Inflammatory macrophage (primary cell): Measurements from ENCODE around the gene MOSMO.
"Not testable (repeated sequence)": the region's sequence is repeated elsewhere in the genome, so short reads cannot be mapped to it uniquely, and the experiment has no call there.

Source experiments
- DNase-seq, 2 donors: peaks; one replicate each; pipeline ENCODE4 v3.0.0-alpha.2; 2020 to 2022
- total RNA-seq, 18 experiments: gene quantifications; one replicate each; lab custom pipeline; 2026; ENCODE audit warnings: mixed read lengths in 6 of 18, inconsistent platforms in 2 of 18; lab: John Stamatoyannopoulos, UW

MOSMO gene
- 4.1 to 12.0 (median 8.0) reads per million in 18 experiments for total RNA-seq

DNA sequence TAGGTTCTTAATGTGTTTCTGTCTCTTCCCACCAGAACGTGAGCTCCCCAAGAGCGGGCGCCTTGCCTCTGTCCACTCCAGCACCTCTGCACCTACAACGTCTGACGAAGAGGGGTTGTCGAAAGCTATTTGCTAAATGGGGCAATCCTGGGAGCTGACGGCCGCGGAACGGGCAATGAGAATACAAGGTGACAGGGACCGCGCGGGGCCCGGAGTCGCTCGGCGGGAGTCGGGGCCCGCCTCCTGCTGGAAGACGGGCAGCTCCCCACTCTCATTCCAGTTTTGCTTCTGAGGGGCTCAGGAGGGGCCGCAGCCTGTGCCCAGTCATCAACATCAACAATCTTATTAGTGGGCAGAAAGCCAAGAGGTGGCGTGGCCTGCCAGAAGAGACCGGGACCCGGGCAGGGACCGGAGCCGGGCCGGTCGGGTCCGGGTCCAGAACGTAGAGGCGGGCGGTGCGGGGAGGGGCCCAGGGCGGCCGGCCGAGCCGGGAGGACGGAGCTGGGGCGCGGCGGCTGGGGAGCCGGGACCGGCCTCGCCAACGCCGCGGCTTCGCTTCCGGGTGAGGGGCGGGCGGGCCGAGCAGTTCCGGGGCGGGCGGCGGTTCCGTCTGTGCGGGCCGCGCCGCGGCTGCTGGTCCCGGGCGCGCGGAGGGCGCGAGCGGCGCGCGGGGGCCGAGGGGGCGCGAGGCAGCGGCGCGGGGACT, at the start of gene MOSMO:
Gene MOSMO (plus strand): TSS at position 603 of the 706 bp plus-strand sequence. CDS start 191 bp downstream, outside the sequence.
- DNase-seq, result peak; percentile 49 to 72

DNA sequence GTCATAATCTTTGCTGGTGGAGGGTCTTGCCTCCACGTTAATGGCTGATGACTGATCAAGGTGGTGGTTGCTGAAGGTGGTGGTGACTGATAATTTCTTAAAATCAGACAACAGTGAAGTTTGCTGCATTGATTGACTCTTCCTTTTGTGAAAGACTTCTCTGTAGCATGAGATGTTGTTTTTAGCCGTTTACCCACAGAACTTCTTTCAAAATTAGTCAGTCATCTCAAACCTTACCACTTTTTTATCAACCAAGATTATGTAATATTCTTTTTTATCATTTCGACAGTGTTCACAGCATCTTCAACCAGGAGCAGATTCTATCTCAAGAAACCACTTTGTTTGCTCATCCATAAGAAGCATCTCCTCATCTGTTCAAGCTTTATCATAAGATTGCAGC, 48.9 kb upstream of the MOSMO start:
- DNase-seq, result no peak

DNA sequence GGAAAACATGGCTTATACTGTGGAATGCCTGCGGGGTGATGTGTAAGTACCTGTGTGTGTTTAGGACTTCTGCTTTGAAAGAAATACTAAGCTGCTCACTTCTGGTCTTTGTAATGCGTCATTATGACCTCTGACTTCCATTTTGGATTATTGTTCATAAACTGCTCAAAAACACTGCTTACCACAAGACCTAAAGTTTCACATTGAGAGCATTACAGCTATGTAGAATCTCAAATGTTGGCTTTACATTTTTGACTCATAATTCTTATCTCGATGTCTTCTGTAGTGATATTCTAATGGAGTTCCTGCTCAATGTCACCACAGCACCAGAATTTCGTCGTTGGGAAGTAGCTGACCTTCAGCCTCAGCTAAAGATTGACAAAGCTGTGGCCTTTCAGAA, 45.4 kb upstream of the MOSMO start:
- DNase-seq, result no peak

DNA sequence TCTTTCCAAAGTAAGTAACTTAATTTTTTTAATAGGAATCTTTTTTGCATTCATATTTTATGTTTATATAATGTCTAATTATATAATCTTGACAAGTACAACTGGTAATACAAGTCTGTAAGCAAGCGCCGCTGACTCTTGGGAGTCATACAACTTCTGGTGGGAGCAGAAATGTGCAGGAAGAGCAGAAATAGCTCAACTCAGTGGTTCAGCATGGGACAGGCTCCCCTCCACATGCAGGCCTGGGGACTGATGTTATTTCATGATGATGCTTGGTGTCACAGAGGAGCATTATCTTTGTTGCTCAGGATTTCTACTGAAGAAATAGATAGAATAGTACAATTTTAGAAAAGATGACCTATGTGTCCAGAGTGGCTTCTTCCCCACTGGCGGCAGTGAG, 44.0 kb upstream of the MOSMO start:
- DNase-seq, result no peak

DNA sequence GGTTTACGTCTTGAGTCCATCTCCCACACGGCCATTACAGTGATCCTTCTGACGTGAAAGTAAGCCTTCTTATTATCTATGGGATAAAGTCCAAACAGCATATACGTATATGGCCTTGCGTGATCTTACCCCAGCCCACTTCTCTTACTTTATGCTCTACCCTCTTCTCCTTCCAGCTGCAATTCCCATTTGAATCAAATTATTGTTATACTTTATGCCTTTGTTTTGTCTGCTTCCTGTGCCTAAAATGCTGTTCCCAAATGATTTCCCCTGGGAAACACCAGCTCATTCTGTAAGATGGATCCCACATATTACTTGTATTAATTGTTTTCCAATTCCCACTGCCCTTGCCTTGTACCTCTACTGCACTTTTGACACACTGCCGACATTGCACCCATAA, 43.6 kb upstream of the MOSMO start:
- DNase-seq, result no peak

DNA sequence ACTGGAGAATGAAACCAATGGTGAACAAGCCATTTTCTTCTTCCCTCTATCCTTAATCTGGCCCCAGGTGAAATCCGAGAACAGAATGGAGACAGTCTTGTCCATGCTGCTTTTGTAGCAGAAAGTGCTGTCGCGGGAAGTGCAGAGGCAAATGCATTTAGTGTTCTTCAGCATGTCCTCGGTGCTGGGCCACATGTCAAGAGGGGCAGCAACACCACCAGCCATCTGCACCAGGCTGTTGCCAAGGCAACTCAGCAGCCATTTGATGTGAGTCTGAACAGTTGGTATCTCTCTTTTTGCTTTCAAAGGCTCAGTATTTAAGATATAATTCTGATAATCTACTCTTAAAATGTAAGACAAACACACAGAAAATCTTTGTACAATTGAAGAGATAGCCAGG, 36.1 kb upstream of the MOSMO start:
- no peak for DNase-seq

DNA sequence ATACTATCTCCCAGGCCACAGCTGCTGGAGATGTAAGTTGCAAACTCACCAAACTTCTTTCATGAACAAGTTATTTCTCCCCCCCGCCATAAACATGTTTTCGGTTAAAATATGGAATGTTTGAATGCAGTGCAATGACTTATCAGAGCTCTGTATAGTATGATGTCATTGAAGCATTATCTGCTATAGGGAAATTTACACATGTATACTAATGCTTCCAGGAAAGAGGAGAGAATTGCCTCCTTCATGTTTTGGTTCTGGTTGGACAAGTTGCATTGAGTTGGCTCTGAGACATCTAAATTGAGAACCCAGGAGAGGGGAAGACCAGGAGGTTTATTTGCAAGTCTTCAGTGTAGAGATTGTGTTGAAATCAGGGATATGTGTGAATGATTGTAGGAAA, 34.0 kb upstream of the MOSMO start:
- DNase-seq, result no peak

DNA sequence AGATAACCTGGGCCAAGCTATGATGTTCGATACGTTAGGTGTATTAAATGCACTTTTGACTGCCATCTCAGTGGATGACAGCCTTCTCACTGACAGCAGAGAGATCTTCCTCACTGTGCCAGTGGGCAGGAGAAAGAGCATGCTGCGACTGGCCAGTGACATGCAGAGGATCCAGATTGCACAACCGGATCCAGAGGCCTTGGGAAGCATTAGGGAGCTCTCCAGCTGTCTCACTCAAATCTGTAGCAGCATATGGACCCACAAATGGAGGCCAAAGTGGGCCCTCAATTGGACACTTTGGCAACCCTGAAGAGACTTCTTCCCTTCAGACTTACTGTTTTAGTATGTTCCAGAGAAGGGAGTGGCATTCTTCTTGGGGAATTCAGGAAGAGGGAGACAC, 27.9 kb upstream of the MOSMO start:
- no peak for DNase-seq

DNA sequence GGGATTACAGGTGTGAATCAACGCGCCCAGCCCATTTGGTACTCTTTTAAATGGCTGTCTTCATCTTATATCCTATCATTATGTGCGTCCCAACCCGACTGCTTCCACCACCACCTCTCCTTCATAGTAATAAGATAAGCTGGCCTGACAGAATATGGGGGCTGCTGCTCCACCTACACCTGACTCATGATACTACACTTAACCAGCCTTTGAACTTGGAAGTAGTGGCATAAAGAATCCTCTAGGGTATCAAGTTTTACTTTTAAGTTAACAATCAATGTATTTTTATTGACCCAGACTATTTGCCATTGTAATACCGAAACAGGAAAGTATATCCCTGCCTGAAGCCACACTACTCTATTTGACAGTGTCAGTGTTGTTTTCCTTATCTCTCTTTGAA, 25.8 kb upstream of the MOSMO start:
- no peak for DNase-seq

DNA sequence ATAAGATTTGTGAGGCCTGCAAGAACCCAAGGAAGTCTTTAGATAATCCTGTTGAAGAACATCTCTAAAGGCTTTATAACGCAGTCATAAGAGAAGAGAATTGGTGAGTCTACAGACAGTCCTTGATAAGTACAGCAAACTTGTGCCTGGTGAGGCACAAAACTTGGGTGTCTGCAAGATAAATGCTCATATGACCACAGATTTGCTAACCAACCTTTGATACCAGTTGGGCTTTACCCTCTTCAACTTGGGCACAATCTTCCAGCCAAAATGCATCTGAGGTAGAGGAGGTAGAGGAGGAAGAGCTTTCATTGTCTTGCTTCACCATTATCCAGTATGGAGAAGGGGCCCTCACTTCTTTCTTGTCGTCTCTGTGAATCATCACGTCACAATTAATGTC, 23.8 kb upstream of the MOSMO start:
- no peak for DNase-seq

DNA sequence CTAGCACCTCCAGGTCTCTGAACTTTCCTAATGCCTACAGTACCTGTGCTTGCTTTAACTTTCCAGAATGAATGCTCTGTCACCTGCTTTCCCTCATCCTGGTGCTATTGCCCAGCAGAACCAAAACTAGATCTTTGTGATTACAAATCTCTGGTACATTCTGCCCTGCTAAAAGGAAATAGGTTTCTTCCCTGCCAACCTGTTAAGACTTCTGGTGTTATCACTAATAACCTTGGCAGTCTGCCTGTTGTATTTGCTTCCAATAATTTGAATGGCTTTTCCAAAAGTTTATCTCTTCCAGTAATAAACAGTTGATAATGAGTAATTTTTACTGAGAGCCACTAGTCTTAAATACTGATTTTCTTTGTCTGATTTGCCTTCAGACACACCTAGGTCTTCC, 22.4 kb upstream of the MOSMO start:
- no peak for DNase-seq

DNA sequence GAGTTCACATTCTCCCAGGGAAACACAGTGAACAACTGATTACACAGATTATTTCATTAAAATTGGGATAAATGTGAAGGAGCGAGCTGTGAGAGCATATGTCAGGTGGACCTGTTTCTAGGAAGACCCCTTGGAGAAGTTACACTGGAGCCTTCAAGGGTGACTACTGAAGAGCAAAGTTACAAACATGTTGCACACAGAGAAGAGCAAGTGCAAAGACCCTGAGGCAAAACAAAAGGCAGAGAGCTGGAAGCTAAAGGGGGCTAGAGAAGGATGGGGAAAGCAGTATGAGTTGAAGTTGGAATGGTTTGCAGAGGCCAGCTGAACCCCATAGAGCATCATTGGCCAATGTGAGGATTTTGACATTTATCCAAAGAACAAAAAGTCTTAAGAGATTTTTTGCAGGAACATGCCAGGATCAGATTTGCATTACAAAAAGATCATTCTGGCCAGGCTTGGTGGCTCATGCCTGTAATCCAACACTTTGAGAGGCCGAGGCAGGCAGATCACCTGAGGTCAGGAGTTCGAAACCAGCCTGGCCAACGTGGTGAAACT, 21.1 kb upstream of the MOSMO start:
- DNase-seq, result no peak

DNA sequence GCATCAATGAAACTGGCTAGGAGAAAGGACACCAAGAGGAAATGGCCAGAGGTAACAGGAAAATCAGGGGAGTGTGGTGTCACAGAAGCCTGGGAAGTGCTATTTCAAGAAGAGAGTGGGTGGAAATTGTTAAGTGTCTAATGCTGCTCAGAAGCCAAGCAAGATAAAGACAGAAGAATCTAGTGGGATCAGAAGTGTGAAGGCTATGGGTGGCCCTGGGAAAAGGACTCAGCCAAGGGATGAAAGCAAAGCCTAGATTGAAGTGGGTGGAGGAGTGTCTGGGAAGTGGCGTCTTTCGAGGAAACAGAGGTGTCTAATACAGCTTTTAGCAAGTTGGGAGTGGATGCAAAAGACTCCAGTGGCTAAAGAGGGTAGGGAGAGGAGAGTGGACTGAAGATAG, 20.4 kb upstream of the MOSMO start:
- DNase-seq, result no peak

DNA sequence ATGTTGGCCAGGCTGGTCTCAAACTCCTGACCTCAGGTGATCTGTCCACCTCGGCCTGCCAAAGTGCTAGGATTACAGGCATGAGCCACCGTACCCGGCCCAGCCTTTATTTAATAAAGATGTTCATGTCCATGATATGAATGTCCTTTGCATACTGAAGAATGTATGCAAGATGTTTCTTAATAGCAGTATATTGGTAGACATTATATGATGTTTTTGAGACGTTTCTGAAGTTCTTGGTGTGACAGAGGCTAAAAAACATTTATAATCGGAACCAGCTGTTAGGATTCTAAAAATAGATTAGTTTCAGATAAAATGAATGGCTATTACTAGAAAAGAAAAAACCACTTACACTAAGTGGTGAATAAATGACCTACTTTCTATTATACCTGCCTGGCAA, 18.8 kb upstream of the MOSMO start:
- no peak for DNase-seq

DNA sequence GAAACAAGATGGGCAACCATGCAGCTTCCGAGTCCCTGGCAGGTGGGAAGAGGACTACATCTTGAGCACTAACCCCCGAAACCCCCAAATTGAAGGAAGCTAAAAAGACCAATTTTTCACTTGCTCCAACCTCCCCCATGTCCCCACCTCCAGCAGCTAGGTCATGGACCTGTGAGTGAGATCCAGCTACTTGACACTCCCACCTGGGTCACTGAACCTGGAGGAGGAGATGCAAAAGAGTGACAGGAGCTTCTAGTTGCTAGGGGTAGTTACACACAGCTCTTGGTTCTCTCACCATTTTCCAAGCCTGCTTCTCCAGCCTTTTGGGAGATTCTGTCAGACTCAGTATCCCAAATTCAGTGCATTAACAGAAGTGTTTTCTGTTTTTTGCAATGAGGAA, 18.2 kb upstream of the MOSMO start:
- no peak for DNase-seq

DNA sequence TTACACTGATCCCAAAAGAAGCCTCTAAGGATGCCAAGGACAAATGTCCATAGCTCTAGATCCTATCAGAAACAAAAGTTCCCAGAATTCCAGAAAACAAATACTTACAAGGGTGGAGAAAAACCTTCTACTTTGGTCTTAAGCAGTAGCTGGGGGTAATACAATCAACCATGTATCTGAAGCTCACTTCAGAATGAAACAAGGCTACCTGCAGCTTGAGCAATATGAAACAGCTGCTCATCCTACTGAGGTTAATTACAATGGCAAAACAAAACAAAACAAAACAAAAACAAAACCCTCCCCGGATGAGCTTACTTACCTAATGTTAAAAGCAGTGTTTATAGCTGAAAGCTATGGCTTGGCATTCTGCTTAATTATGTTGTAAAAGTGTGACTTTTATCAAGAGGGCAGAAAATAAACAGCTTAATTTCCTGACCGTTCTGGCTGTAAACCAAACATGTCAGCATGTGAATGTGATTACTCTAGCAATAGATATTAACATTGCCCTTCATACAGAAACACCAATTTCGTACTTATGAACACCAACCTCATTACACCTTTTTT, 17.4 kb upstream of the MOSMO start:
- no peak for DNase-seq

DNA sequence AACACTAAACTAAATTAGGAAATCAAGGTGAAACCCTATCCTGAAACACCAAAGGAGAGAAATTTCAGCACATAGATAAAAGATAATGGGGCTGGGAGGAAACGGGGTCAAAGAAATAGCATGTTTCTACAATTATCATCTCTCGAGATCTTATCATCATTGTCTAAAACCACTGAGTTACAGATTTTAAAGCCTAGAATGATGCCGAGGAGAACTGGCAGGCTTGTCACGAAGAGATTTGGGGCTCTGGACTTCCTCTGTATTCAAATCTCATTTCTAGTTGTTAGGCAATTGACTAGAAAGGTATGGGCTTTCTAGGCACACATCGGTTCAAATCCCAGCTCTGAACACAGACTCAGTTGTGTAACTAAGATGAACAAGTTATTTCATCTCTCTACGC, 16.3 kb upstream of the MOSMO start:
- DNase-seq, result no peak

DNA sequence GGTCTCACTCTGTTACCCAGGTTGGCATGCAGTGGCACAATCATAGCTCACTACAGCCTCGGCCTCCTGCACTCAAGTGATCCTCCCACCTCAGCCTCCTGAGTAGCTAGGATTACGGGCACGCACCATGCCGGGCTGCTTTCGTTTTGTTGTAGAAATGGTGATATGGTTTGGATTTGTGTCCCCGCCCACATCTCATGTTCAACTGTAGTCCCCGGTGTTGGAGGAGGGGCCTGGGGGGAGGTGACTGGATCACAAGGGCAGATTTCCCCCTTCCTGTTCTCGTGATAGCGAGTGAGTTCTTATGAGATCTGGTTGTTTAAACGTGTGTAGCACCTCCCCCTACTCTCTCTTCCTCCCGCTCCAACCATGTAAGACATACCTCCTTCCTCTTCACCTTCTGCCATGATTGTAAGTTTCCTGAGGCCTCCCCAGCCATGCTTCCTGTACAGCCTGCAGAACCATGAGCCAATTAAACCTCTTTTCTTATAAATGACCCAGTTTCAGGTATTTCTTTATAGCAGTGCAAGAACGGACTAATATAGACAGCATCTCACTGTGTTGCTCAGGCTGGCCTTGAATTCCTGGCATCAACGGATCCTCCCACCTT, 12.9 kb upstream of the MOSMO start:
- no peak for DNase-seq

DNA sequence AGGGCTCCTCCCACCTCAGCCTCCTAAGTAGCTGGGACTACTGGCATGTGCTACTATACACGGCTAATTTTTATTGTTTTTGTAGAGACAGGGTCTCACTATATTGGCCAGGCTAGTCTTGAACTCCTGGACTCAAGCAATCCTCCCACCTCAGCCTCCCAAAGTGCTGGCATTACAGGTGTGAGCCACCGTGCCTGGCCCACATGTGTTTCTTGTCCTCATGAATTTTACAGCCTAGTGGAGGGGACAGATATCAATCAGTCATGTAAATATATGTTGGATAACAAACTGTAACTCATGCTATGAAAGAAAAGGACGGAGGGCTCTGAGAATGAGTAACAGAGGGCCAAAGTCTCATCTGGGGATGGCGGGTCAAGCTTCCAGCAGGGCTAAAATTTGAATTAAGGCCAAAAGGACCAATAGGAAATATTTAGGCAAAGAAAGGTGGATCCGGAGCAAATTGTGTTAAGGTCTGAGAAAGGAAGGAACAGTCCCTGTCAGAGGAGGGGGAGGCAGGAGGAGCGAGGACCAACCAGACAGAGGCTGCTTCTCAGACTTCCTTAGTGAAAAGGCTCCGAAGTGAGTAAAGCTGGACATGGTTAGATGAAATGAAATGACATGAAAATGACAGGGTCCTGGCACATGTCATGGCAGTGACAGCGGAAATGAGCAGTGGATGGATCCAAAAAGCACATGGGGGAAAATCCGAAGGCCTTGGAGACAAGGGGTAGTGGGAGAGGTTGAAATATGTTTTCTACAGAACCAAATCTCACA, 10.8 kb upstream of the MOSMO start:
- no peak for DNase-seq

DNA sequence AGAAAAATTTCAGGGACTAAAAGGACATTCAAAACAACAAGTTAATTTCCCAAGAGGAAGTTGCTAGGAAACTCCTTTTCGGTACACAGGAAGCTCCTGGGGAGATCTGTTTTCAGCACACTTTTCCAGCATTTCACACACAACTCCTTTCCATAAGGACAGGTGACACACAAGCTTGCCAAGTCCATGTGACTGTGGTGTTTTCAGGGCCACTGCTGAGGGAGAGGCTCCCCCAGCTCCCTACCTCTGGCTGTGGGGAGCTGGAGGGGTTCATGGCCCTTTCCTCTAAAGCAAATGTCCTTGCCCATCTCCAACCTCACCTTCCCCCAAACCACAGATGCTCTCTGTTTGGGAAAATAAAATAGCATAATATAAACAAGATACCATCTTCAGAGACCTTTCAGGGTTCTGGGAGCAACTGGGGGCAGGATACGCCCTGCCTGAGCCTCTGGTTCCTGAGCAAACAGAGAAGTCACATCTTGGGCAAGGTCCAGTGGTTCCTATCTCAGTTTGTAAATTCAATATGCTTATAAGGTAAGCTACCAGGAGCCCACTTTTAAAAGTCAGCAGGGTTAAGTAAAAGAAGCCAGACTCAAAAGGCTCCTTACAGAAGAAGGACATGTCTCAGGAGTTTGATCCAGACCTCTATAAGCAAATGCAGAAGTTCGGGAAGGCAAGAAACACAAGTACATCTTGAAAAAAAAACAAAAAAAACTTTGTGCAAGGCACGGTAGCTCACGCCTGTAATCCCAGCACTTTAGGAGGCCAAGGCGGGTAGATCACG, 10.0 kb upstream of the MOSMO start:
- DNase-seq, result no peak

DNA sequence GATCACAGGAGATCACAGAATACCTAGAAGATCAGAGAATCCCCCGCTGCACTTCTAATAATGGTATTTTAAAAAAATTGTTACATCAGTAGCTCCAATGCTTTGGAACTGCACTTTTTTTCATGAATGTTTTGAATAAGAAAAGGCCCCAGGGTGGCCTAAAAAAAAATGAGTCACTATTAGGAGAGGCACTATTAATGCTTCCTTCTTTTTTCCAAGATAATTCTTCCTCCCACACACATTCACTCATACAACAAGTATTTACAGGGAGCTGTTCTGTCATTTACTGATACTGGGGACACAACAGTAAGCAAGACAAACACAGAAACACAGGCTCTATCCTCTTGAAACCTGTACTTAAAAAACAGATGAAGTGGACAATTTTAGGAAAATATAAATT, 6.3 kb upstream of the MOSMO start:
- no peak for DNase-seq

DNA sequence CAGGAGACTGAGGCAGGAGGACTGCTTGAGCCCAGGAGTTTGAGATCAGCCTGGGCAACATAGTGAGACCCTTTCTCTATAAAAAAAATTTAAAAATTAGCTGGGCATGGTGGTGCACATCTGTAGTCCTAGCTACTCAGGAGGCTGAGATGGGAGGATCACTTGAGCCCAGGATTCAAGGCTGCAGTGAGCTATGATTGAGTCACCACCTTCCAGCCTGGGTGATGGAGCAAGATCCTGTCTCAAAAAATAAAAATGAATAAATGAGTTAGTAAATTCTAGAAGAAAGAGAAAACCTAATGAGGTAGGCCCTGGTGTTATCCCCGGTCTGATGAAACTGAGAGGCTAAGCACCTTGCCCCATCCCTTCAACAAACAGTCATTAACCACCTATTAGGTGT, 5.9 kb upstream of the MOSMO start:
- DNase-seq, result not testable (repeated sequence)
